CD4-positive, alpha-beta T cell treated with Interleukin-4 for 4 hours (primary cell): ENCODE results near the gene ZNF260.

Experiments used
- DNase-seq: peaks from one replicate; pipeline ENCODE4 v3.0.0-alpha.2; 2020

ZNF260 gene

GRCh38 chr19:36489118-36489919 lies 38.8 kb downstream of the ZNF260 start, which contains the start of gene ZNF566:
TSS of gene ZNF566 (minus strand) at chr19:36489561. CDS start at chr19:36476557, 13,004 bp downstream.
- DNase-seq, result peak; percentile 97

DNA sequence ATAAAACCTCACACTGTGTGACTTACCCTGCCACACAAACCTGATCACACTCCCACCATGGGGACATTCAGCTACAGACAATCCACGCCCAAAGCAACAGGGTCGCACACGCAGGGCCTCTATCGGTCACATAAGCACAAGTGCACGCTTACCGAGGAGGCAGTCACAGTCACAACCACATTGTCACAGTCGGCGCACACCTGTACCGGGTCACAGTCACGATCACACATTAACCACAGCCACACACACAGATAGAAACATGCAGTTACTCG lies 39.3 kb downstream of the ZNF260 start:
- DNase-seq, result peak; percentile 55

DNA sequence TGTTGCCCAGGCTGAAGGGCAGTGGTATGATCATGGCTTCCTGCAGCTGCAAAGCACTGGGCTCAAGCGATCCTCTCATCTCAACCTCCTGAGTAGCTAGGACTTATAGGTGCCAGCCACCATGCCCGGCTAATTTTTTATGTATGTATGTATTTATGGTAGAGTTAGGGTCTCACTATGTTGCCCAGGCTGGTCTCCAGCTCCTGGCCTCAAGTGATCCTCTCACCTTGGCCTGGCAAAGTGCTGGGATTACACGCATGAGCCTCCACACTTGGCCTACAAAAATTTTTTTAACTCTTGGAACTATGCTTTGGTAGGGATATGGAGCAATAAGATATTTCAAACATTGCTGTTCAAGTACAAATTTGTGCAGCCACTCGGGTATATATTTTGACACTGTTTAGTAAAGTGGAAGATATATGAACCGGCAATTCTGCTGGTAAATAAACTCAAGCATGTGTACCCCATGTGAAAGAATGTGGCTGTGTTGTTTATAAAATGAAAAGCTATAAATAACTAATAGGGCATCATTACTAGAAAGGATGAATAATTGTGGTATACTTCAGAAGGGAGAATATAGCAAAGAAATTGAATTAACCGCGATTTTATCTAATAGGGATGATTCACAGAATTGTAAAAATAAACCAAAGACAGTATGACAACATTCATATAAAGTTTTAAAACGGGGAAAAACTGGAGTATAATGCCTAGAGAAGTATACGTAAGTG lies 39.8 kb downstream of the ZNF260 start:
- no peak for DNase-seq

- no peak for DNase-seq
Measured at GRCh38 chr19:36483653-36484052, 44.4 kb downstream of the ZNF260 start.

- no peak for DNase-seq
Measured at GRCh38 chr19:36482876-36483275, 45.2 kb downstream of the ZNF260 start.
